ENCODE results near the gene DLGAP1. TPM values are rescaled to one million over a fixed set of nuclear protein-coding genes. Genes with fewer than 3 reads are reported as not detected.

Gene DLGAP1
- total and polyA plus RNA-seq, 2 of the 13 experiments (the other 11 are each of a cell fraction or from before 2014, with no cell fraction given): 0.01 TPM; not detected in 1

GRCh38 chr18:3671176-3671575 lies 783.9 kb downstream of the DLGAP1 start:
- ChIA-PET CTCF (ENCODE audit: low intra/inter-chr PET ratio, low total read pairs) (no interaction called here), POLR2A (no interaction called here)
- no peaks in the 10 kb centered on the region for H4K20me1 ChIP-seq (ENCODE audit: insufficient read depth, low read length)
- H3K9me3 ChIP-seq (ENCODE audit: low read length): no peaks in the 10 kb centered on the region
- H3K4me3 ChIP-seq (replicated peaks in 1 of 3; ENCODE audit: insufficient read depth in 1 of 3, low read depth in 2 of 3, low read length in 3 of 3): no peak overlapping the region
- H3K4me2 ChIP-seq (ENCODE audit: low read depth, low read length): no peak overlapping the region
- peaks cover 54% of the 10 kb centered on the region for H3K4me1 ChIP-seq (ENCODE audit: insufficient read depth, low read length)
- ATAC-seq (no peak), DNase-seq (ENCODE audit: low spot score) (no peak), FAIRE-seq (no peak)
- WGBS (ENCODE audit: low lambda C conversion rate): 8% methylated on average over 2 of the region's 2 CpGs
- no peak for TF ChIP-seq SRSF1 (optimal IDR thresholded peaks at IDR 0.05; ENCODE audit: low read depth, low read length)
- no peak for TF ChIP-seq ZNF644 (CRISPR knock-in tag; IDR thresholded peaks at IDR 0.05; ENCODE audit: low read depth)
- no peak for TF ChIP-seq POLR2AphosphoS5 (IDR thresholded peaks at IDR 0.05; ENCODE audit: low read depth, low read length)
- no peak for TF ChIP-seq KLF6 (CRISPR knock-in tag; IDR thresholded peaks at IDR 0.05)
- peak; percentile 98 for TF ChIP-seq ZKSCAN8 (CRISPR knock-in tag; IDR thresholded peaks at IDR 0.05; ENCODE audit: borderline replicate concordance)
- no peak for TF ChIP-seq ZHX2 (IDR thresholded peaks at IDR 0.05; ENCODE audit: low read depth)
- TF ChIP-seq ZHX2 (CRISPR knock-in tag; IDR thresholded peaks at IDR 0.05; ENCODE audit: borderline replicate concordance): no peak
- intact Hi-C loops (cut with micrococcal nuclease; ENCODE audit: unreplicated experiment): no loop called here
- no peak overlapping the region for H2AFZ ChIP-seq (ENCODE audit: low read length)
- H3K79me2 ChIP-seq (ENCODE audit: insufficient read depth, low read length): no peaks in the 10 kb centered on the region
- H3K9ac ChIP-seq (ENCODE audit: insufficient read depth, low read depth, low read length): no peak overlapping the region
- no peaks in the 10 kb centered on the region for H3K27me3 ChIP-seq (ENCODE audit: control insufficient read depth in 1 of 2, insufficient read depth in 2 of 2, low read length in 2 of 2)
- in situ Hi-C loops (cut with HindIII; ENCODE audit: extremely low pct_ligation_motif_present, low pct_unique_long_range_greater_than_20kb): no loop called here
- BruUV-seq (replicated peaks): no TSS peak
- no peak overlapping the region for H3K27ac ChIP-seq (ENCODE audit: extremely low read length, insufficient read depth, low read length)
- H3K36me3 ChIP-seq (replicated peaks in 1 of 2; ENCODE audit: control insufficient read depth in 1 of 2, insufficient read depth in 2 of 2, low read length in 2 of 2): no peaks in the 10 kb centered on the region

All from HepG2 (cell line).